HG03175 (cell line): ENCODE data around the gene SGSM1.

ENCODE experiments used
- ATAC-seq: cut with Tn5 transposase; IDR thresholded peaks from one replicate; pipeline ENCODE4 v1.9.1; 2021; ENCODE audit warnings: mild to moderate bottlenecking, moderate library complexity; ENCODE audit not compliant: unreplicated experiment

The SGSM1 gene

DNA sequence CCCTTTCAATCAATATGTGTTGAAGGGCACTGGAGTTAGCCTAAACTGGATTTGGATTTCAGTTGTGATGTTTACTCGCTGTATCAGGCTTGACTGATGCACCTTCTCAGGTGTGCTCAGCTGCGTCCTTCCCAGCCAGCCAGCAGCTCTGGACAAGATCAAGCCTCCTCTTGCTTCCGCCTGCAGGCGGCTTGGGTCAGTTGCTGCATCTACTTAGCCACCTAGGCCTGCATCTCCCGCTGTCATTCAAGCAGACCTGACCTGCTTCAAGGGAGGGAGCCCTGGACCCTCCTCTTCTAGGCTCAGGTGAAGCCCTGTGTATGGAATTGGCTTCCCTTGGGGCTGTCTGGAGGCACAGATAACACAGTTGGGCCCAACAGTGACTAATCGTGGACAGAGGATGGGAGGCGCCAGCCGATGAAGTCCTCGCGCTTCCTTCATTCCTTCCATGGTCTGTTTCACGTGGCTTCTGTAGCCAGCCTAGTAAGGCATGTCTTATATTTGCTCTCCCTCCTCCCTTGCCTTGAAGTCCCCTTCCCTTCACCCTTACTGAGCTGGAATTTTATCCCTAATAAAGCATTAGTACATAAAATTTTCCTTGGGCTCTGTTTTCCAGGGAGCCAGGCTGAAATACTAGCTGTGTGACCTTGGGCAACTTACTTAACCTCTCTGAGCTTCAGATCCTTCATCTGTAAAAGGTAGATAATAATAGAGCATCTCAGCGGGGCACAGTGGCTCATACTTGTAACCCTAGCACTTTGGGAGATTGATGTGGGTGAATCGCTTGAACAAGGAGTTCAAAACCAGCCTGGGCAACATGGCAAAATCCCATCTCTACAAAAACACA lies 142.6 kb downstream of the SGSM1 start:
- no peak for ATAC-seq

- no peak for ATAC-seq
These were observed 144.4 kb downstream of the SGSM1 start for GRCh38 chr22:24950272-24950902.

GRCh38 chr22:24951942-24952836 lies 146.2 kb downstream of the SGSM1 start, which contains the start of gene KIAA1671:
Gene KIAA1671, plus strand, starts transcription at chr22:24952716. Its CDS starts 75,284 bp downstream, at chr22:25028000.
- ATAC-seq, result peak; percentile 83

- no peak for ATAC-seq
These were observed 146.9 kb downstream of the SGSM1 start for GRCh38 chr22:24952837-24953383.

DNA sequence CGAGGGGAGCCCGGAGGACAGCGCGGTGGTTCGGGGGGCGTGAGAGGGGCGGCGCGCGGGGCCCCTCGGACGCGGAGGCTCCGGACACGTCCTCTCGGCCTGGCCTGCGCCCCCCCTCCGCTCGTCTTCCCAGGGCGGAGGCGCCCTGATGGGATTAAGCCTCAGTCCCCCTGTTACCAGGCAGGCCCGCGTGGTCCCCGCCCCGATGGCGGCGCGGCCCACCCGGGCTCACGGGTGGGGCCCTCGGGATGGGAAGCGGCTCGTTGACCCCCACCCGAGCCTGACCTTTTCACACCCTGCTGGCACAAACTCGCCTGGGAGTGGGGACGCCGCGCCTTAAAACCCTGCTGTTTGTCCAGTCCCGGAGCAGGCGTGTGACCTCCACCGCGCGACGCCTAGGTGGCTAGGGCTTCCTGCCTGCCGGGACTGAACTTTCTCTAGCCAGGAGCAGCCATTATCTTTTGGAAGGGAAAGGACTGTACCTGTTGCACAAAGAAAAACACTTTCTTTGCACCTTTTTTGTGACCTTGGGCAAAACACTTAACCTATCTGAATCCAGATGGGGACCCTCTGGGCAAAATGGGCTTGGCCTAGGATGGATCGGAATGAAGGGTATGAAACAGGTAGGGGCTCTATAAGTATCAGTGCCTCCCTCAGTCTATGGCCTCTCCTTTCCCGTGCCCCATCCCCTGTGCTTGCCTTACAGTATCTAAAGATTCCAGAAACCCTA lies 147.5 kb downstream of the SGSM1 start:
- no peak for ATAC-seq

DNA sequence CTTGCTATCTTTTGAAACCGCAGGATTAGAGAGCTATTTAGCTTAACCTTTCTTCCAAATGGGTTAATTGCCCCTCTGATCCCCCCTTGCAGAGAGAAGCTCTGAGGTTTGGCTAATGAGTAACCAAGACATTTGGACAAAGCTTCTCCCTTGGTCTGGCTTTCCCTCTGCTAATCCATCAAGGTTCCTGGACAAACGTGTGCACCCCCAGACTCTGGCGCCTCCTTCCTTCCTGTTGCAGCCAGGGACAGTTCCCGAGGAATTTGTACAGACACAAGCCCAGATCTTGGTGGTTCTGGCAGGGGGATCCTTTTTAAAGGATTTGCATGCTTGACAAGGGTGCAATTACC lies 148.1 kb downstream of the SGSM1 start:
- no peak for ATAC-seq

DNA sequence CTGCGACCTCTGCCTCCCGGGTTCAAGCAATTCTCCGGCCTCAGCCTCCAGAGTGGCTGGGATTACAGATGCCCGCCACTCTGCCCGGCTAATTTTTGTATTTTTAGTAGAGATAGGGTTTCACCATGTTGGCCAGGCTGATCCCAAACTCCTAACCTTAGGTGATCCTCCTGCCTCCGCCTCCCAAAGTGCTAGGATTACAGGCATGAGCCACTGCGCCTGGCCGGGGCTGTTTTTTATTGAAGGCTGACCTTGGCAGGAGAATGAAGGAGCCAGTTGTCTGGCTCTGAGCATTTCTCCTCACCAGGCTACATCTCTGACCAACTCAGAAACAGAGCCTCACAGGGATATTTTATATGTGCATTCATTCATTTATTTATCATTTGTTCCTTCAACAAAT lies 148.8 kb downstream of the SGSM1 start:
- ATAC-seq, result no peak

GRCh38 chr22:24957043-24957442 lies 151.0 kb downstream of the SGSM1 start:
- no peak for ATAC-seq

GRCh38 chr22:24961217-24961844 lies 155.3 kb downstream of the SGSM1 start:
- no peak for ATAC-seq

- ATAC-seq, result no peak
These were observed 156.1 kb downstream of the SGSM1 start for GRCh38 chr22:24962094-24962493.

DNA sequence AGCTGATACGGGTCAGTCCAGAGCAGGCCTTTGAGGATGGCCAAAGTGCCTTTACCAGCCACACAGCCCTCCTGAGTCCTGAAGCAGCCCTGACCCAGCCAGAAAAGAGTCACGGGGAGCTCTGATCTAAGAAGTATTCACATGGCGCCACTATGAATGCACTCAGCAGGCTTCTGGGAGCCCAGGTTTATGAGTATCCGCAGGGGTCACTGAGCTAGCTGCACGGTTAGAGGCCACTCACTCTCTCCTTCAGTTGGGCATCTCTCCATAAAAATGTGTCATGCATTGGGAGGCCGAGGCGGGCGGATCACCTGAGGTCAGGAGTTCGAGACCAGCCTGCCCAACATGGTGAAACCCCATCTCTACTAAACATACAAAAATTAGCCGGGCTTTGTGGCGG lies 156.8 kb downstream of the SGSM1 start:
- ATAC-seq, result no peak

GRCh38 chr22:24964441-24964840 lies 158.4 kb downstream of the SGSM1 start:
- ATAC-seq, result no peak

DNA sequence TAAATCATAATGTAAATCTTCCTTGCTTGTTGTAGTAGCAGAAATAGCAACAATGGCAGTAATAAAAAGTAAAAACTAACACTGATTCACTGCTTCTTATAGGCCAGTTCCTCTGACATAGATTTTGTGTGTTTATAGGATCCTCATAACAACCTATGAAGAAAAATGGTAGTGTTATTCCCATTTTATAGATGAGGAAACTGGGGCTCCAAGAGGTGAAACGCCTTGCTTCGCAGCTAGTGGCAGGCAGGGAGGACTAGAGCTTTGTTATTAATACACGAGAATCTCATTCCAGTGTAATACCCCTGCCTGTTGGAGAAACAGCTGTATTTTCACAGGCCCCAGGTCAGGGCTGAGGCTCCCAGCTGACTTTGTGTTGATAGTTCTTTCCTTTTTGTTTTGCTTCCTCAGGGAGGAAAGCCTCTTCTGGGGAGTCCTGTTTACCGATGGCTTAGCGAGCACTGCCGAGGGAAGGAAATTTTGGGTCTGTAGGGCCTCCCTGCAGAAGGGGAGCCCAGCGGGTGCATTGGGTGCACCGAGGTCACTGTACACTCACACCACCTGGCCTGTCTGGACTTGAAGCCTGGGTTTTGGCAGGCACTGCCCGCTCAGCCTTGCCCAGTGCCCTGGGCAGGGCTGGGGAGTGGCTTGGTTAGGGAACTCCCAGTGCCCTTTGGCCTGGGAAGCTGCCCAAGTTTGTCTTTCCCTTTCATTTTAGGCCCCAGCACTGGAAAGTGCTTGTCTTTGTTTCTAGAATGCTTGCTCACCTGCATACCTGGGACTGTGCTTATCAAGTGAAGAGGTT lies 160.0 kb downstream of the SGSM1 start:
- no peak for ATAC-seq

GRCh38 chr22:24968066-24968561 lies 162.1 kb downstream of the SGSM1 start:
- ATAC-seq, result no peak

DNA sequence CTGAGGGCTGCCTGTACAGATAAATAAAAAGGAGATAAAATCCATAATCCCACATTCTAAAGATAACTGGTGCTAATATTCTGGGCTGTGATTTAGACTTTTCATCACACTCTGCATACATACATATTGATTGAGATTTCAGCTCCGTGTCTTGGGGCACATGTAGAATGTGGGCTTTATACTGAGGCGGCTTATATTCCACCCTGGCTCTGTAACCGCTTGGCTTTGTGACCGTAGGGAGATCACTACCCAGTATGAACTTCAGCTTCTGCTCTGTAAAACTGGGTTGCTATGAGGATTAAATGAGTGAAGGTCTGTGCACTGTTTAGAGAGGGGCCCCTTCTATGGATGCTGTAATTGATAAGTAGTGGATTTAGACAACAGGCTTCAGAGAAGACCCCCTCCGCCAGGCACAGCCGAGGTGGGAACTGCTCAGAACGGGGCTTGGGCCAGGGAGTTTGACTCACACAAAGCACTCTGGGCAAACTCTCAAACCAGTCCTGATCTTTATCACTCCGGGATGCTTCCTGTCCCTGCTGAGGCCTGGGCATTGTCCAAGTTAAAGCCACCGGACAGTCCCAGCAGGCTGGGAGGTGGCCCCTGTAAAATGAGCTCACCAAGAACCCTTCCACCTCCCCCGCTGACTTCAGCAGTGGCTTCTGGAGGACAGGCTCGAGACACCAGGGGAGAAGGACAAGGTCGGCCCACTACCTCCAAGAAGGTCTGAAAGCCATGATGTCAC lies 163.7 kb downstream of the SGSM1 start:
- no peak for ATAC-seq

DNA sequence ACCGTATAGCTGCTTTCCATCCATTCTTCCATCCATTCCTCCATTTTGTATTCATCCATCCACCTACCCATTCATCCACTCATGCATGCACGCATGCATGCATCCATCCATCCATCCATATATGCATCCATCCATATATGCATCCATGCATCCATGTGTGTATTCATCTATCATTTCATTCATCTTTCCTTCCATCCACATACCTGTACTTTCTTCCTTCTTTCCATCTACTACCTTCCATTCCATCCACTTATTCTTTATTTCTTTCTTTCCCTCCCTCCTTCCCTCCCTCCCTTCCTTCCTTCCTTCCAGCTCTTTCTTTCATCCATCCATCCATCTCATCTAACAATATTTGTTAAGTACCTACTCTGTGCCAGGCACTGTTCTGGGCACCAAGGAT lies 166.4 kb downstream of the SGSM1 start:
- ATAC-seq, result no peak

DNA sequence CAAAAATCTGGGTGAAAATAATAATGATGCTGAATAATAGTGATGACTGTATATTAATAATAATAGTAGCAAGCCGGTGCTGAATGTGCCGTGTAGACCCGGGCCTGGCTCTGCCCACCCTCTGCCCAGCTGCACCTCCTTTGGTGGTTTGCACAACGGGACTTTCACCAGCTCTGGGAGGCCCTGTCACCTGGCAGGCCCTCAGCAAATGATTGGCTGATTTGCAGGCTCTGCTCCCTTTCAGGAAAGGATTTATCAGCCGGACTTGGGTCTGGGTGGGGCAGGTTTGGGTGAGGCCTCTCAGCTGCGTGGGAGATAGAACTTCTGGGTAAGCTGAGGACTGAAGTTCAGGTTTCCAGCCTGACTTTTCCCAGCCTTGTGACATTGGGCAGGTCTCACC lies 167.9 kb downstream of the SGSM1 start:
- no peak for ATAC-seq

GRCh38 chr22:24975125-24975640 lies 169.2 kb downstream of the SGSM1 start:
- no peak for ATAC-seq
